HG03066 (cell line): ENCODE results near the gene SHROOM1.

Experiments
- ATAC-seq: cut with Tn5 transposase; IDR thresholded peaks from one replicate; pipeline ENCODE4 v1.9.1; 2021; ENCODE audit warnings: low read depth; ENCODE audit not compliant: unreplicated experiment

SHROOM1 gene

GRCh38 chr5:132779961-132780360 is 50.5 kb downstream of the SHROOM1 start:
- no peak for ATAC-seq

- ATAC-seq = no peak
Observed at GRCh38 chr5:132778856-132779255, 51.6 kb downstream of the SHROOM1 start.

- no peak for ATAC-seq
Observed at GRCh38 chr5:132778129-132778528, 52.3 kb downstream of the SHROOM1 start.

DNA sequence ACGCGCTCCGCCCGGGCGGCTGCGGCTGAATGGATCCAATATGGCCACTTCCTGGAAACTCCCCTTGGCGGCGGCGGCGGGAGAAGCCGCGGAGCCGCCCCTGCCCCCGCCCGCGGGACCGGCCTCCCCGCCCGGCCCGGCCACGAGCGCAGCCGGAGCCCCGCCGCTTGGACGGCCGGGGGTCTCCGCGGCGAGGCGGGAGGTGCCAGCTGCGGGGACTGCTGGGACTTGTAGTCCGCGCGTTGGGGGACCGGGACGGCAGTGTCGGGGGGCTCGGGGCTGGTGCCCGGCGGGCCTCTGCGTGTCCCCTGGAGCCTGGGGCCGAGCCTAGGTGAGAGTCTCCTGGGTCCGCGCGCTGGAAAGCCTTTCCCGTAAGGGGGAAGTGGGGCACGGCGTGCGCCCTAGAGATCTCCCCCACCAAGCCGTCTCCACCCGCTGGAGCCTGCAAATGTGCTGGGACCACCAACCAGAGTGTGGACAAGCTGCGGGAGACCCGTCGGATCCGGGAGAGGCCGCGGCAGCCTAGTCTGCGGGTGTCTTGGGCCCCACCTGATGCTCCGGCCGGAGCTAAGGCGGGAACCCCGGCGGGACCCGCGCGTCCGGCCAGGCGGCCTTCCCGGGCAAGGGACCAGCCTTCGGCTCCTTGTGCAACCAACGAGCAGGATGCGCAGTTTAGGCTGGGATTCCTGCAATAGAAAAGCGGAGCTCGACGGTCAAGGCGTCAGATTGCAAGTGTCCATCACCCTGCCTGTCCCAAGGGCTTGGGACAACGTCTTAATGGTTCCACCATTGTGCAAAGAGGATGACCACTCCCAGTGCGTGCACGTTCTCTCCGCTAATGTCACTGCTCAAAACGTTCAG is 53.0 kb downstream of the SHROOM1 start, which contains the start of gene SEPTIN8:
SEPTIN8 (minus strand) TSS at position 31 of the 861 bp plus-strand sequence. CDS start 102 bp downstream, outside the sequence.
- ATAC-seq = peak; percentile 47

DNA sequence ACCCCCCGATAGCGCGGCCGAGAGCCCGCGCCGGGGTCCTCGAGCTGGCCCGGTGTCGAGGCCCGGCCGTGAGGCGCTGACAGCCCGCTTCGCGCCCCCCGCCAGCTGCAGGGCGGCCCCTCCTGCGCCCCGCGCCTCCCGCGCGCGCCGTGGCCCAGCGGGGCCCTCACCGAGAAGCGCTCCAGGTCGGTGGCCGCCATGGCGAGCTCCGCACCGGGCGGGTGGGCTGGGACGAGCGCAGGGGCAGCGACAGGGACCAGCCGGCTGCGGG is 53.6 kb downstream of the SHROOM1 start:
- ATAC-seq = no peak

- ATAC-seq = peak; percentile 21
Observed at GRCh38 chr5:132776131-132776937, 54.1 kb downstream of the SHROOM1 start.

GRCh38 chr5:132775476-132775961 is 54.9 kb downstream of the SHROOM1 start:
- ATAC-seq = no peak

- no peak for ATAC-seq
Observed at GRCh38 chr5:132774896-132775295, 55.6 kb downstream of the SHROOM1 start.

GRCh38 chr5:132774406-132774805 is 56.0 kb downstream of the SHROOM1 start:
- no peak for ATAC-seq

- ATAC-seq = no peak
Observed at GRCh38 chr5:132773601-132774355, 56.7 kb downstream of the SHROOM1 start.

DNA sequence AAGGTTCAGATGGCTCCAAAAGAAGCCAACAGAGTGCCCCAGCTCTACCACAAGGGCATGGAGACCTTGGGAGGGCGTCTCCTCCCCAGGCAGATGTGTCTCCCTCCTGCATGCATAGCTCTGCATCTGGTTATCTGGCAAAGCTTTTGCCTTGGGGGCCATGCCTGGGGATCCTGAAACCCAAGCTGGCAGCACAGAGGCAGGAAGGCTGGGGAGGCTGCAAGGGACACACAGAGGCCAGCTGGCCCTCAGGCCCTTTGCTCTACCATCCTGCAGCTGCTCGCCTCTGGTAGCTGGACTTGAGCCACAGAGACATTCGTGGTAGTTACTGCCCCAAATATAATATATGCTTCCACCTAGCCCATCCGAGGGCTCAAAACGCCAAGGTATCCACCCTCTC is 57.3 kb downstream of the SHROOM1 start:
- no peak for ATAC-seq

GRCh38 chr5:132772291-132773070 is 58.0 kb downstream of the SHROOM1 start:
- ATAC-seq = no peak
